ENCODE results near the gene GPR137B.

GRCh38 chr1:236204656-236205055, 62.3 kb downstream of the GPR137B start:
- TF ChIP-seq EZH2phosphoT487 (conservative IDR thresholded peaks at IDR 0.05; ENCODE audit: low read length), result no peak
- no peak for TF ChIP-seq CTCF (IDR thresholded peaks at IDR 0.05; ENCODE audit: insufficient read depth, low read length, poor library complexity, severe bottlenecking)

All from SU-DHL-6 (cell line).